ENCODE measurements around the gene ISY1.
A peak's percentile ranks its signal among the peaks of the same experiment; 100 is the strongest.

DNA sequence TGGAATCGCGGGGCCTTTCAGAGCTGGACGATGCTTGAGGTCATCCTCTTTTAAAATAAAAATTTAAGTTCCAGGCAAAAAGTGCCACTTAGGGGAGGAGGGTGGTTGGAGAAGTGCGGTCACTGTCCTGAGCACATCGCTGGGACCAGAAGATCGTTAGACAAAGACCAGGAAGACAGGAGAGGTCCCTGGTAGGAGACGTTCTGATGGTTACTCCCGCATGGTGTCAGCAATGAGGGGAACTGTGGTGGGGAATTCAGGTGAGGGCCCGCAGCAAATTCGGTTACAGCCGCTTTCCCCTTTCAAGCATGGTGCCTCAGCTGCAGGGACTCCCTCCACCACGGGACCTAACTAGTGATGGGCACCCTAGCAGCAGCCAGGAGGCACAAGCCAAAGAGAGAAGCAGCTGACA, 1.0 kb upstream of the ISY1 start:
- no peak for TF ChIP-seq POLR2A (IDR thresholded peaks at IDR 0.05)
- peak in 1 of 5 experiments; percentile 25 for TF ChIP-seq CTCF (IDR thresholded peaks at IDR 0.05 in 4 of 5, conservative IDR thresholded peaks at IDR 0.05 in 1 of 5)

All from gastrocnemius medialis (tissue), 4 donors.